HG02852 (cell line): ENCODE measurements around the gene RPS6KA2.

Experiments used
- ATAC-seq: cut with Tn5 transposase; IDR thresholded peaks from one replicate; pipeline ENCODE4 v1.9.1; 2021; ENCODE audit warnings: mild to moderate bottlenecking, moderate library complexity; ENCODE audit not compliant: unreplicated experiment

RPS6KA2 gene

GRCh38 chr6:166617359-166617758 is 9.7 kb downstream of the RPS6KA2 start:
- ATAC-seq = no peak

- ATAC-seq = no peak
These were observed 10.5 kb downstream of the RPS6KA2 start for GRCh38 chr6:166616261-166617238.

- ATAC-seq = no peak
These were observed 11.8 kb downstream of the RPS6KA2 start for GRCh38 chr6:166615059-166615770.

- ATAC-seq = no peak
These were observed 12.5 kb downstream of the RPS6KA2 start for GRCh38 chr6:166614589-166614988.

GRCh38 chr6:166614171-166614583 is 12.9 kb downstream of the RPS6KA2 start:
- ATAC-seq = no peak

GRCh38 chr6:166613027-166613426 is 14.0 kb downstream of the RPS6KA2 start:
- no peak for ATAC-seq

- ATAC-seq = no peak
These were observed 14.6 kb downstream of the RPS6KA2 start for GRCh38 chr6:166612471-166612881.

- ATAC-seq = no peak
These were observed 15.4 kb downstream of the RPS6KA2 start for GRCh38 chr6:166611631-166612030.

GRCh38 chr6:166610069-166610468 is 17.0 kb downstream of the RPS6KA2 start:
- ATAC-seq = no peak

- ATAC-seq = no peak
These were observed 18.3 kb downstream of the RPS6KA2 start for GRCh38 chr6:166608774-166609173.

- no peak for ATAC-seq
These were observed 21.3 kb downstream of the RPS6KA2 start for GRCh38 chr6:166605752-166606151.

- ATAC-seq = no peak
These were observed 22.1 kb downstream of the RPS6KA2 start for GRCh38 chr6:166604911-166605310.

GRCh38 chr6:166604328-166604727 is 22.7 kb downstream of the RPS6KA2 start:
- no peak for ATAC-seq

GRCh38 chr6:166603043-166603690 is 23.9 kb downstream of the RPS6KA2 start:
- ATAC-seq = no peak

- no peak for ATAC-seq
These were observed 25.1 kb downstream of the RPS6KA2 start for GRCh38 chr6:166601956-166602355.

GRCh38 chr6:166600931-166601330 is 26.1 kb downstream of the RPS6KA2 start:
- ATAC-seq = no peak

GRCh38 chr6:166599205-166599604 is 27.8 kb downstream of the RPS6KA2 start:
- no peak for ATAC-seq

- ATAC-seq = no peak
These were observed 28.5 kb downstream of the RPS6KA2 start for GRCh38 chr6:166598441-166599138.

- no peak for ATAC-seq
These were observed 29.2 kb downstream of the RPS6KA2 start for GRCh38 chr6:166597711-166598440.
